GM18858 (cell line): ENCODE data around the gene RPS6KB1.
"Not testable (repeated sequence)": the region's sequence is repeated elsewhere in the genome, so short reads cannot be mapped to it uniquely, and the experiment has no call there.

Source experiments
- ATAC-seq: cut with Tn5 transposase; IDR thresholded peaks from one replicate; pipeline ENCODE4 v1.9.1; 2021; ENCODE audit not compliant: unreplicated experiment

RPS6KB1 gene

GRCh38 chr17:59892924-59893675 lies at the start of gene RPS6KB1, which contains the start of gene TUBD1:
TSS of gene RPS6KB1 (plus strand) at chr17:59893121. CDS start at chr17:59893185, 64 bp downstream.
TSS of gene TUBD1 (minus strand) at chr17:59892943. CDS start at chr17:59891002, 1,941 bp downstream.
- peak; percentile 77 for ATAC-seq

GRCh38 chr17:59844884-59845594 lies 47.9 kb upstream of the RPS6KB1 start:
- ATAC-seq = no peak

- ATAC-seq = no peak
These were observed 47.1 kb upstream of the RPS6KB1 start for GRCh38 chr17:59845595-59846393.

- peak; percentile 38 for ATAC-seq
These were observed 46.3 kb upstream of the RPS6KB1 start for GRCh38 chr17:59846394-59847165.

GRCh38 chr17:59848385-59848668 lies 44.6 kb upstream of the RPS6KB1 start:
- no peak for ATAC-seq

GRCh38 chr17:59848778-59849177 lies 44.1 kb upstream of the RPS6KB1 start:
- no peak for ATAC-seq

- ATAC-seq = not testable (repeated sequence)
These were observed 42.6 kb upstream of the RPS6KB1 start for GRCh38 chr17:59850311-59850710.

GRCh38 chr17:59851439-59852375 lies 41.2 kb upstream of the RPS6KB1 start:
- no peak for ATAC-seq

GRCh38 chr17:59852847-59853167 lies 40.1 kb upstream of the RPS6KB1 start:
- not testable (repeated sequence) for ATAC-seq

GRCh38 chr17:59853168-59853918 lies 39.6 kb upstream of the RPS6KB1 start:
- ATAC-seq = no peak

GRCh38 chr17:59853919-59854729 lies 38.8 kb upstream of the RPS6KB1 start:
- not testable (repeated sequence) for ATAC-seq

GRCh38 chr17:59856859-59857794 lies 35.8 kb upstream of the RPS6KB1 start:
- no peak for ATAC-seq

- no peak for ATAC-seq
These were observed 34.6 kb upstream of the RPS6KB1 start for GRCh38 chr17:59858167-59858816.

- ATAC-seq = no peak
These were observed 34.0 kb upstream of the RPS6KB1 start for GRCh38 chr17:59858932-59859331.

GRCh38 chr17:59859444-59860025 lies 33.4 kb upstream of the RPS6KB1 start:
- no peak for ATAC-seq

GRCh38 chr17:59863616-59864015 lies 29.3 kb upstream of the RPS6KB1 start:
- no peak for ATAC-seq

- no peak for ATAC-seq
These were observed 23.0 kb upstream of the RPS6KB1 start for GRCh38 chr17:59869941-59870218.
